Measurements from ENCODE around the gene EXD1. TPM values are rescaled to one million over a fixed set of nuclear protein-coding genes. Genes with fewer than 3 reads are reported as not detected.
"Not testable (repeated sequence)": the region's sequence is repeated elsewhere in the genome, so short reads cannot be mapped to it uniquely, and the experiment has no call there.

Gene EXD1
- total RNA-seq, 5 donors from 2014 or later (not counting 1 experiment from before 2014, with no cell fraction given) = not detected

DNA sequence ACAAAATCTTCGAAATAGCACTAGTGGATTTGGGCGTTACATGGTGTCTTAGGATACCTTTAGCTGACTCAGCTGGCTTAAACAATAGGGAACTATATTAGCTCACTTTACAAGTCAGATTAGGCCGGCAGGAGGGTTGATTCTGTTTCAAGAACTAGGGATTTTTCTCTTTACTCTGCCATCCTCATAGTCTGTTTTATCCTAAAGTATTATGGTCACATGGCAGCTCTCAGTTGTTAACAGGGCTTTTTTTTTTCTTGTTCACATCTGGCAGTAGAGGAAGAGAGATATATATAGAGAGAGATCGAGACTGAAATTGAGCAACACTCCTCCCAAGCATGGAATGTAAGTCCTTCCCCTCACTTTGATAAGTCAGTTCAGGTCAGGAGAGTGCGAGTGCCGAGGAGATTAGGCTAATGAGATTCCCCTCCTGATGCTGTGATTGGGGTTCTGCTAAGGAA lies 33.4 kb upstream of the EXD1 start:
- ChIA-PET POLR2A (no interaction called here), CTCF (interaction anchor here in 1 of 2 donors (0.7 kb wide), 1 partner anchor 309 kb away, joined by 3 read pairs; no protein-coding TSS in a partner anchor)
- H3K4me1 Mint-ChIP-seq = peaks cover 0 to 3% (median 0%) of the 10 kb centered on the region in 3 donors
- Histone ChIP-seq H3K4me1 (ENCODE audit: control insufficient read depth in 1 of 2, extremely low read depth in 1 of 2, insufficient read depth in 2 of 2, low read length in 2 of 2) (no peaks in the 10 kb centered on the region), H3K27me3 (replicated peaks in 1 of 2; ENCODE audit: control insufficient read depth in 2 of 2, extremely low read depth in 1 of 2, insufficient read depth in 2 of 2, low read length in 1 of 2) (no peaks in the 10 kb centered on the region), H3K4me3 (ENCODE audit: control insufficient read depth in 1 of 2, extremely low read depth in 1 of 2, low read length in 1 of 2) (no peak overlapping the region), H3K27ac (ENCODE audit: low read length) (no peak overlapping the region), H3K9me3 (no peaks in the 10 kb centered on the region), H3K36me3 (ENCODE audit: control insufficient read depth in 2 of 2, extremely low read depth in 1 of 2, insufficient read depth in 1 of 2, low read length in 1 of 2) (peaks cover 0 to 13% of the 10 kb centered on the region in 2 donors)
- DNase-seq = no peak
- peaks cover 38% of the 10 kb centered on the region for H3K36me3 Mint-ChIP-seq
- 100% methylated on average over 2 of the region's 6 CpGs for WGBS (ENCODE audit: insufficient coverage)
- H3K4me3 Mint-ChIP-seq = no peak overlapping the region
- no peak overlapping the region for H3K27ac Mint-ChIP-seq
- no peak for ATAC-seq (replicated peaks in 1 of 4)
- H3K9me3 Mint-ChIP-seq = no peaks in the 10 kb centered on the region
- no peaks in the 10 kb centered on the region for H3K27me3 Mint-ChIP-seq

DNA sequence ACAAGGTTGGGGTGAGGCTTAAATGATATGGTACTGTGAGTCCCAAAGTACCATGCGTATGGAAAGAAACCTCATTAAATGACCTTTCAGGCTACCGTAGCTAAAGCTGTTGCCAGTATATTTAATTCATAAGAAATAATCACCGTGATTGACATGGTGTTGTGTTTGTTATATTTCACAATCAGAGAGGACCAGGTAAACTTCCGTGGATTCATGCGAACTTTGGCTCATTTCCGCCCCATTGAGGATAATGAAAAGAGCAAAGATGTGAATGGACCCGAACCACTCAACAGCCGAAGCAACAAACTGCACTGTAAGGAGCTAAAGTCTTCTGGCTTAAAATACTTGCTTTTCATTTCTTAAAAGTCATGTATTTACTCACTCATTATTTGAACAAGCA lies 32.0 kb upstream of the EXD1 start:
- DNase-seq (no peak), ATAC-seq (replicated peaks in 1 of 4) (no peak)
- Mint-ChIP-seq H3K27me3 (no peaks in the 10 kb centered on the region), H3K36me3 (peaks cover 42% of the 10 kb centered on the region), H3K4me1 (peaks cover 0 to 4% (median 0%) of the 10 kb centered on the region in 3 donors), H3K27ac (no peak overlapping the region), H3K4me3 (no peak overlapping the region), H3K9me3 (no peaks in the 10 kb centered on the region)
- 100% methylated on average over 2 of the region's 8 CpGs for WGBS (ENCODE audit: insufficient coverage)
- Histone ChIP-seq H3K27ac (ENCODE audit: low read length) (no peak overlapping the region), H3K27me3 (replicated peaks in 1 of 2; ENCODE audit: control insufficient read depth in 2 of 2, extremely low read depth in 1 of 2, insufficient read depth in 2 of 2, low read length in 1 of 2) (no peaks in the 10 kb centered on the region), H3K9me3 (no peaks in the 10 kb centered on the region), H3K4me3 (ENCODE audit: control insufficient read depth in 1 of 2, extremely low read depth in 1 of 2, low read length in 1 of 2) (no peak overlapping the region), H3K4me1 (ENCODE audit: control insufficient read depth in 1 of 2, extremely low read depth in 1 of 2, insufficient read depth in 2 of 2, low read length in 2 of 2) (no peaks in the 10 kb centered on the region), H3K36me3 (ENCODE audit: control insufficient read depth in 2 of 2, extremely low read depth in 1 of 2, insufficient read depth in 1 of 2, low read length in 1 of 2) (peaks cover 0 to 13% of the 10 kb centered on the region in 2 donors)
- POLR2A ChIA-PET = interaction anchor here in 1 of 2 donors (0.6 kb wide), 1 partner anchor 654 kb away, joined by 3 read pairs; no protein-coding TSS in a partner anchor
- CTCF ChIA-PET = no interaction called here

DNA sequence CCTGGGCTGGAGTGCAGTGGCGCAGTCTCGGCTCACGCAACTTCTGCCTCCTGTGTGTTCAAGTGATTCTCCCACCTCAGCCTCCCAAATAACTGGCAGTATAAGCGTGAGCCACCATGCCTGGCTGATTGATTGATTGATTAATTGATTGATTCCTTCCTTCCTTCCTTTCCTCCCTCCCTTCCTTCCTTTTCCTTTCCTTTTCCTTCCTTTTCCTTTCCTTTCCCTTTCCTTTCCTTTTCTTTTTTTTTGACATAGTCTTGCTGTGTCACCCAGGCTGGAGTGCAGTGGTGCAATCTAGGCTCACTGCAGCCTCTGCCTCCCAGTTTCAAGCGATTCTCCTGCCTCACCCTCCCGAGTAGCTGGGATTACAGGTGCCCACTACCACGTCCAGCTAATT lies 30.4 kb upstream of the EXD1 start:
- peaks cover 34% of the 10 kb centered on the region for H3K36me3 Mint-ChIP-seq
- POLR2A ChIA-PET = interaction anchor here (0.6 kb wide), 2 partner anchors 13 to 524 kb away, joined by 3 to 6 read pairs; no protein-coding TSS in a partner anchor
- not testable (repeated sequence) for H3K27me3 ChIP-seq (replicated peaks in 1 of 2; ENCODE audit: control insufficient read depth in 2 of 2, extremely low read depth in 1 of 2, insufficient read depth in 2 of 2, low read length in 1 of 2); H3K4me1 Mint-ChIP-seq; H3K27ac Mint-ChIP-seq; H3K9me3 Mint-ChIP-seq; DNase-seq; H3K27ac ChIP-seq (ENCODE audit: low read length); H3K27me3 Mint-ChIP-seq; H3K4me1 ChIP-seq (ENCODE audit: control insufficient read depth in 1 of 2, extremely low read depth in 1 of 2, insufficient read depth in 2 of 2, low read length in 2 of 2); H3K9me3 ChIP-seq; H3K4me3 Mint-ChIP-seq; H3K4me3 ChIP-seq (ENCODE audit: control insufficient read depth in 1 of 2, extremely low read depth in 1 of 2, low read length in 1 of 2); ATAC-seq (replicated peaks in 1 of 4)
- peaks cover 0 to 17% of the 10 kb centered on the region in 2 donors for H3K36me3 ChIP-seq (ENCODE audit: control insufficient read depth in 2 of 2, extremely low read depth in 1 of 2, insufficient read depth in 1 of 2, low read length in 1 of 2)
- CTCF ChIA-PET = interaction anchor here in 1 of 2 donors (0.6 kb wide), 1 partner anchor 131 kb away, joined by 10 read pairs; no protein-coding TSS in a partner anchor
- 100% methylated on average over 2 of the region's 7 CpGs for WGBS (ENCODE audit: insufficient coverage)

DNA sequence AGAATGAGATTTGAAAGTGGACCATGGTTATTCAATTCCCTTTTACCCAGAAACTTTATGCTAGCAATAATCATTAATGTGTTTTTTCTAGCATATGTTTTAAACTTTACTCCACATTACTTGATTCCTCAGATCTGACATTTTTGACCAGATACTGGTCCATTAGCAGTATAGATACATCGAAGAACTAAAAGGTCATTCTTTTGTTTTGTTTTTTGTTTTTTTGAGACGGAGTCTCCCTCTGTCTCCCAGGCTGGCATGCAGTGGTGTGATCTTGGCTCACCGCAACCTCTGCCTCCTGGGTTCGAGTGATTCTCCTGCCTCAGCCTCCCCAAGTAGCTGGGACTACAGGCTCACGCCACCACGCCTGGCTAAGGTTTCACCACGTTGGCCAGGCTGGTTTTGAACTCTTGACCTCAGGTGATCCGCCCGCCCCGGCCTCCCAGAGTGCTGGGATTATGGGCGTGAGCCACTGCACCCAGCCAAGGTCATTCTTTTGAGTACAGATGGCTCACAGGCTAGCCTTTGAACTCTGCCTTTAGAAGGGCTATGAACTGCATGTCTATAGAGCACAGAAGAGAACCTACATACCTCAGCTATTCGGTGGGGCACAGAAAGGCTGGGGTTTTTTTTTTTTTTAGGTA lies 29.1 kb upstream of the EXD1 start:
- Mint-ChIP-seq H3K9me3 (no peaks in the 10 kb centered on the region), H3K4me1 (peaks cover 0 to 4% (median 0%) of the 10 kb centered on the region in 3 donors), H3K4me3 (no peak overlapping the region), H3K27me3 (no peaks in the 10 kb centered on the region), H3K27ac (no peak overlapping the region), H3K36me3 (peaks cover 31% of the 10 kb centered on the region)
- ATAC-seq (replicated peaks in 1 of 4) = no peak
- ChIA-PET CTCF (no interaction called here), POLR2A (interaction anchor here (0.6 kb wide), 2 partner anchors 1150 to 1623 kb away, joined by 3 to 7 read pairs; no protein-coding TSS in a partner anchor)
- no peak overlapping the region for H3K4me3 ChIP-seq (ENCODE audit: control insufficient read depth in 1 of 2, extremely low read depth in 1 of 2, low read length in 1 of 2)
- no peak for DNase-seq
- WGBS (ENCODE audit: insufficient coverage) = 95% methylated on average over 11 of the region's 12 CpGs
- H3K36me3 ChIP-seq (ENCODE audit: control insufficient read depth in 2 of 2, extremely low read depth in 1 of 2, insufficient read depth in 1 of 2, low read length in 1 of 2) = peaks cover 0 to 14% of the 10 kb centered on the region in 2 donors
- H3K27ac ChIP-seq (ENCODE audit: low read length) = no peak overlapping the region
- no peaks in the 10 kb centered on the region for H3K9me3 ChIP-seq
- H3K4me1 ChIP-seq (ENCODE audit: control insufficient read depth in 1 of 2, extremely low read depth in 1 of 2, insufficient read depth in 2 of 2, low read length in 2 of 2) = no peaks in the 10 kb centered on the region
- H3K27me3 ChIP-seq (replicated peaks in 1 of 2; ENCODE audit: control insufficient read depth in 2 of 2, extremely low read depth in 1 of 2, insufficient read depth in 2 of 2, low read length in 1 of 2) = no peaks in the 10 kb centered on the region

DNA sequence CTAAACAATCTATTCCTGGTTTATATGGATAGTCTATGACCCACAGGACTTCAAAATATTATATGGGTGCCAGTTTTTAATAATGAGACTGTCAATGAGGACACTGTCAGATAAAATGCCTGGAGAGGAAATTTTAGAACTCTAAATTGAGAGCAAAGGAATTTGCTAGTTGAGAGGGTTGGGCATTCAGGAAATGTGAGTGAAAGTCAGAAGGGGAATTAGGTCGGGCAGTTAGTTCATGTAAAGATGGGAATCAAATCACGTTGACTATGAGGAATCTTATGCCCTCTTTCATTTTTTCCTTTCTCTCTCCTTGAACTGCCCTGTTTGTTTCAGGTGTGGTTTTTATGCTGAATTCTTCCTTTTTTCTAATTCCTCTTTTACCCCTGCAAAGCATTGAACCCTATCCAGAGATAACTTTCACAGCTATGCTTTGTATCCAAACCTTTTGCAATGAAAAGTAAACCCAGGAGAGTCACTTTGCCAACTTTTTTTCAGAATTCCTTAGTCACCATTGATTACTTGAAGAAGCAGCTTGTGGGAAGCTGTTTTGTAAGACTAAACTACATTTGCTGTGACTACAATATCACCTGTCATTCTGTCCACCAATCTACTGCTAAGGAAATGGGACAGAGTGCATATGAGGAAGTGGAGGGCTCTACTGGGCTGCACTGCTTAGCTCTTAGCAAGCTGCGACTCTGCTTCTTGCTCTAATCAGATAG lies 28.4 kb upstream of the EXD1 start:
- H3K4me3 Mint-ChIP-seq = no peak overlapping the region
- H3K9me3 ChIP-seq = no peaks in the 10 kb centered on the region
- peaks cover 0 to 16% of the 10 kb centered on the region in 2 donors for H3K36me3 ChIP-seq (ENCODE audit: control insufficient read depth in 2 of 2, extremely low read depth in 1 of 2, insufficient read depth in 1 of 2, low read length in 1 of 2)
- H3K27ac Mint-ChIP-seq = no peak overlapping the region
- H3K27me3 ChIP-seq (replicated peaks in 1 of 2; ENCODE audit: control insufficient read depth in 2 of 2, extremely low read depth in 1 of 2, insufficient read depth in 2 of 2, low read length in 1 of 2) = no peaks in the 10 kb centered on the region
- no peak overlapping the region for H3K27ac ChIP-seq (ENCODE audit: low read length)
- ChIA-PET CTCF (interaction anchor here in 1 of 2 donors (0.6 kb wide), 1 partner anchor 154 kb away, joined by 3 read pairs; no protein-coding TSS in a partner anchor), POLR2A (no interaction called here)
- ATAC-seq (replicated peaks in 1 of 4) (no peak), DNase-seq (no peak)
- peaks cover 35% of the 10 kb centered on the region for H3K36me3 Mint-ChIP-seq
- no CpG with 5 or more reads among the region's 3 CpGs for WGBS (ENCODE audit: insufficient coverage)
- no peak overlapping the region for H3K4me3 ChIP-seq (ENCODE audit: control insufficient read depth in 1 of 2, extremely low read depth in 1 of 2, low read length in 1 of 2)
- H3K4me1 ChIP-seq (ENCODE audit: control insufficient read depth in 1 of 2, extremely low read depth in 1 of 2, insufficient read depth in 2 of 2, low read length in 2 of 2) = no peaks in the 10 kb centered on the region
- H3K27me3 Mint-ChIP-seq = no peaks in the 10 kb centered on the region
- peaks cover 0 to 4% (median 0%) of the 10 kb centered on the region in 3 donors for H3K4me1 Mint-ChIP-seq
- H3K9me3 Mint-ChIP-seq = no peaks in the 10 kb centered on the region

DNA sequence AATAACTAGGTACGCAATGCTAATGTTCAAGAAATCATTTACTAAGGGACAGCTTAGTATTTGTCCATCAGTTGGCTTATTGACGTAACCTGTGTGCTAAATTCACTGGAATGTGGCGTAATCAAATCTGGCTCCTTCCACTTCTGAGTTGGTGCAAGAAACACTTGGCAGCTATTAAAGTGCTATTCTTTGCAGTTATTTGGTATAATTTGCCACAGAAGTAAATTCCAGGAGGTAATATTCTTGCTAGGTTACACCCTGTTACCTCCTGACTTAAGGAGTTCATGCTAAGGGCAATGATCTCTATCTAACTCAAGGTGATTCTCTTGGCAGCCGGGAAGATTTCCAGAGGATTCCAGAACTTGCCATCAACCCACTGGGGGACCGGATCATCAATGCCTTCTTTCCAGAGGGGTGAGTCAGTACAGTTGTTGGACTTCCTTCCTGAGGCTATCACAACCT lies 26.1 kb upstream of the EXD1 start:
- H3K27ac Mint-ChIP-seq = no peak overlapping the region
- WGBS (ENCODE audit: insufficient coverage) = 100% methylated on average over 4 of the region's 5 CpGs
- DNase-seq (no peak), ATAC-seq (replicated peaks in 1 of 4) (no peak)
- H3K9me3 ChIP-seq = no peaks in the 10 kb centered on the region
- no peaks in the 10 kb centered on the region for H3K27me3 ChIP-seq (replicated peaks in 1 of 2; ENCODE audit: control insufficient read depth in 2 of 2, extremely low read depth in 1 of 2, insufficient read depth in 2 of 2, low read length in 1 of 2)
- H3K9me3 Mint-ChIP-seq = no peaks in the 10 kb centered on the region
- no peak overlapping the region for H3K4me3 ChIP-seq (ENCODE audit: control insufficient read depth in 1 of 2, extremely low read depth in 1 of 2, low read length in 1 of 2)
- H3K36me3 Mint-ChIP-seq = peaks cover 22% of the 10 kb centered on the region
- peaks cover 0 to 14% of the 10 kb centered on the region in 2 donors for H3K36me3 ChIP-seq (ENCODE audit: control insufficient read depth in 2 of 2, extremely low read depth in 1 of 2, insufficient read depth in 1 of 2, low read length in 1 of 2)
- H3K27me3 Mint-ChIP-seq = no peaks in the 10 kb centered on the region
- POLR2A ChIA-PET = no interaction called here
- H3K4me1 Mint-ChIP-seq = peaks cover 0 to 4% (median 0%) of the 10 kb centered on the region in 3 donors
- no peaks in the 10 kb centered on the region for H3K4me1 ChIP-seq (ENCODE audit: control insufficient read depth in 1 of 2, extremely low read depth in 1 of 2, insufficient read depth in 2 of 2, low read length in 2 of 2)
- H3K4me3 Mint-ChIP-seq = no peak overlapping the region
- CTCF ChIA-PET = no interaction called here
- H3K27ac ChIP-seq (ENCODE audit: low read length) = no peak overlapping the region

All from T-cell (primary cell).